LHCN-M2 (cell line): ENCODE measurements around the gene APOE. TPM values are rescaled to one million over a fixed set of nuclear protein-coding genes. Genes with fewer than 3 reads are reported as not detected.
"Not testable (repeated sequence)": the region's sequence is repeated elsewhere in the genome, so short reads cannot be mapped to it uniquely, and the experiment has no call there.

ENCODE experiments used
- DNase-seq: peaks from one replicate; pipeline ENCODE4 v3.0.0-alpha.2; 2012; ENCODE audit warnings: low read depth
- polyA plus RNA-seq: library from polyadenylated mRNA; unstranded; fragments of >200 nt; gene quantifications from one replicate; pipeline ENCODE4 v1.2.1, GENCODE V29; 2012; ENCODE audit warnings: missing spikeins
- total RNA-seq: library from RNA; depleted of rRNA; stranded (reverse); fragments of >200 nt; gene quantifications from 2 replicates; pipeline ENCODE4 v1.2.3, GENCODE V29; 2014; rRNA removed

The APOE gene
- total RNA-seq: 25.3 and 84.6 TPM in 2 replicates
- 7.1 TPM for polyA plus RNA-seq

DNA sequence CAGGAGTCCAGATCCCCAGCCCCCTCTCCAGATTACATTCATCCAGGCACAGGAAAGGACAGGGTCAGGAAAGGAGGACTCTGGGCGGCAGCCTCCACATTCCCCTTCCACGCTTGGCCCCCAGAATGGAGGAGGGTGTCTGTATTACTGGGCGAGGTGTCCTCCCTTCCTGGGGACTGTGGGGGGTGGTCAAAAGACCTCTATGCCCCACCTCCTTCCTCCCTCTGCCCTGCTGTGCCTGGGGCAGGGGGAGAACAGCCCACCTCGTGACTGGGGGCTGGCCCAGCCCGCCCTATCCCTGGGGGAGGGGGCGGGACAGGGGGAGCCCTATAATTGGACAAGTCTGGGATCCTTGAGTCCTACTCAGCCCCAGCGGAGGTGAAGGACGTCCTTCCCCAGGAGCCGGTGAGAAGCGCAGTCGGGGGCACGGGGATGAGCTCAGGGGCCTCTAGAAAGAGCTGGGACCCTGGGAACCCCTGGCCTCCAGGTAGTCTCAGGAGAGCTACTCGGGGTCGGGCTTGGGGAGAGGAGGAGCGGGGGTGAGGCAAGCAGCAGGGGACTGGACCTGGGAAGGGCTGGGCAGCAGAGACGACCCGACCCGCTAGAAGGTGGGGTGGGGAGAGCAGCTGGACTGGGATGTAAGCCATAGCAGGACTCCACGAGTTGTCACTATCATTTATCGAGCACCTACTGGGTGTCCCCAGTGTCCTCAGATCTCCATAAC is at the start of gene APOE:
Gene APOE (plus strand): TSS at position 360 of the 724 bp plus-strand sequence. CDS start 829 bp downstream, outside the sequence.
- no peak for DNase-seq

DNA sequence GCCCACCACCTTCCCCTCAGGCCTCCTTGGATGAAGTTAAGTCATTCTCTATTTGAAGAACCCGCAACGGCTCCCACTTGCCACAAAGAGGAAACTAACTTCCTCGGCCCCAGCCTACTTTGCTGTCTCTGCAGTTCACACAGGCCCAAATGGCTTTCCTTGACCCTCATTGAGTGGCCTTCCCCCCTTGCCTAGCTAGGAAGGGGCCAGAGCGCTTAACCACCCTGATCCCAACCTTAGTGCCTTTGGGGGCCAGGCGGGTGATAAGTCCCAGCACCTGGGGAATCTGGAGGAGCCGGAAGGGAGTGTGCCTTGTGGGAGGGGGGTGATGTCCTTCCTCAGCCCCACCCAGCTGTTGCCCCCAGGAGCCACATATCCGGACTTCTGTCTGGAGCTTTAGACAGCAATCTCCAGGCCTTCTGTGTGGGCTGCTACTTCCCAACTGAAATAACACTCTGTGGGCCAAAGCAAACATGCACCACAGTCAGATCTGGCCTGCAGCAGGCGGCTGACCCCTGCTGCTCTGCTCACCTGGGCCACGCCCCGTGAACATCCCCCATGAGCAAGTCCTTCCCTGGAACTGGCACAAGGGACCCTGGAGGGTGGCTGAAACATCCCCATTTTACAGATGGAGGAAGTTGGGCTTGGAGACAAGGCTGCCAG is 49.0 kb upstream of the APOE start:
- peak; percentile 62 for DNase-seq

DNA sequence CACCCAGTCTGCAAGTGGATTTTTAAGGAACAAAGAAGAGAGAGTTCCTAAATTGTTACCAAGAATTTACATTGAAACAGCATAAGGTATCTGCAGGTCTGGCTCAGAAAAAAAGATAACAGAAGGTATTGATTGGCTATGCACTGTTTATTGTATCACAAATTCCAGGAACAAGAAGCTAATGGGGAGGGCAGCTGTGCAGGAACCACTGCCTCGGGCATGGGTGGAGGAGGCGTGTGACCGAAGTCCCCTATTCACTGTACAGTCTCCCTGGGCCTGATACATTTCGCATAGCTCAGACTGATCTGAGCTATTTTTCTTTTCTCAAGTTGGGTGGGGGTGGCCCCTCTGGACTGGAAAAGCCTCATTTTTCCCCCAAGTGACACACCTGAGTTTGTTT is 47.8 kb upstream of the APOE start:
- no peak for DNase-seq

DNA sequence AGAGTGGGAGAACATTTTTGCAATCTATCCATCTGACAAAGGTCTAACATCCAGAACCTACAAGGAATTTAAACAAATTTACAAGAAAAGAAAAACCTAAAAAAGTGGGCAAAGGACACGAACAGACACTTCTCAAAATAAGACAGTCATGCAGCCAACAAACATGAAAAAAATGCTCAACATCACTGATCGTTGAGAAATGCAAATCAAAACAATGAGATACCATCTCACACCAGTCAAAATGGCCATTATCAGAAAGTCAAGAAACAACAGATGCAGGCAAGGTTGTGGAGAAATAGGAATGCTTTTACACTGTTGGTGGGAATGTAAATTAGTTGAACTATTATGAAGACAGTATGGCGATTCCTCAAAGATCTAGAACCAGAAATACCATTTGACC is 44.0 kb upstream of the APOE start:
- not testable (repeated sequence) for DNase-seq

DNA sequence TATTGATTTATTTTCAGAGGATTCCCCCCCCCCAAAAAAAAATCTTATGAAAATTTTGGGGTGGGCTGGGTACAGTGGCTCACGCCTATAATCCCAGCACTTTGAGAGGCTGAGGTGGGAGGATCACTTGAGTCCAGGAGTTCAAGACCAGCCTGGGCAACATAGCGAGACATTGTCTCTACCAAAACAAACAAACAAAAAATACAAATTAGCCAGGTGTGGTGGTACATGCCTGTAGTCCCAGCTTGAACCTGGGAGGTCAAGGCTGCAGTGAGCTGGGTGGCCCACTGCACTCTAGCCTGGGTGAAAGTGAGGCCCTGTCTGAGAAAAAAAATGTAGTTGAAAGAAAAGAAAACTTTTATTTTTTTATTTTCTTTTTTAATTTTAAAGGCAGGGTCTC is 41.6 kb upstream of the APOE start:
- DNase-seq: no peak

DNA sequence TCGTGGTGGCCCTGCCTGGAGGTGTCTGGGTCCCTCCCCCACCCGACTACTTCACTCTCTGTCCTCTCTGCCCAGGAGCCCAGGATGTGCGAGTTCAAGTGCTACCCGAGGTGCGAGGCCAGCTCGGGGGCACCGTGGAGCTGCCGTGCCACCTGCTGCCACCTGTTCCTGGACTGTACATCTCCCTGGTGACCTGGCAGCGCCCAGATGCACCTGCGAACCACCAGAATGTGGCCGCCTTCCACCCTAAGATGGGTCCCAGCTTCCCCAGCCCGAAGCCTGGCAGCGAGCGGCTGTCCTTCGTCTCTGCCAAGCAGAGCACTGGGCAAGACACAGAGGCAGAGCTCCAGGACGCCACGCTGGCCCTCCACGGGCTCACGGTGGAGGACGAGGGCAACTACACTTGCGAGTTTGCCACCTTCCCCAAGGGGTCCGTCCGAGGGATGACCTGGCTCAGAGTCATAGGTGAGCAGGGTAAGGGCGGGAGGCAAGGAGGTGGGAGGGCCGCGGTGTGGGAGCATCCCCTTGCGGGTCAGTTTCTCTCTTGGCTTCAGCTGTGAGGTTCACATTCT is 40.3 kb upstream of the APOE start:
- DNase-seq: no peak

DNA sequence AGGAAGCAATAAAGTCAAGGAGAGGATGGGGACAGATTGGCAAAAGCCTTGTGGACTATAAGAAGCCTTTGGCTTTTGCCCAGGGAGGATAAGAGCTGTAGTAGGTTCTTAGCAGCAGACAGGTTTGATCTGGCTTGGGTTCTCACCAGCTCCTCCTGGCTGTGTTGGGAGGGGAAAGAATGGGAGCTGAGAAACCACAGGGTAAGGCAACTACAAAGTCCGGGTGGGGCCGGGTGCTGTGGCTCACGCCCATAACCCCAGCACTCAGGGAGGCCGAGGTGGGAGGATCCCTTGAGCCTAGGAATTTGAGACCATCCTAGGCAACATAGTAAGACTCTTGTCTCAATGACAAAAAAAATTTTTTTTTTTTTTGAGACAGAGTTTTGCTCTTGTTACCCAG is 38.9 kb upstream of the APOE start:
- no peak for DNase-seq

DNA sequence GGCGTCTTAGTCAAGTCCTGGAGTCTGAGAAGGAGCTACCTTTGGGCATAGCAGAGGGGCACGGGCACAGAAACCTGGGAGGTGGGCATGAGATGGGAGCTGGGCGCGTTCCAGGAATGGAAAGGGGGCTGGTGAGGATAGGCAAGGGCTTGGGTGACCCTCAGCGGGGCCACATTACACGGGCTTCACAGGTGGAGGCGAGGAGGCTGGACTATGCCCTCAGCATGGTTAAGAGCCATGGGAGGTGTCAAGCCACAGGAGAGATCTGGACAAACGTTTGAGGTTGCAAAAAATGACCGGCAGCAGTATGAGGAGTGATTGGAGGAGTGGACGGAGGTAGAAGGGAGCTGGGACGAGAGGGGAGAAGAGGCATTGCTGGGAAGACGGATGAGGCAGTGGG is 38.0 kb upstream of the APOE start:
- no peak for DNase-seq

DNA sequence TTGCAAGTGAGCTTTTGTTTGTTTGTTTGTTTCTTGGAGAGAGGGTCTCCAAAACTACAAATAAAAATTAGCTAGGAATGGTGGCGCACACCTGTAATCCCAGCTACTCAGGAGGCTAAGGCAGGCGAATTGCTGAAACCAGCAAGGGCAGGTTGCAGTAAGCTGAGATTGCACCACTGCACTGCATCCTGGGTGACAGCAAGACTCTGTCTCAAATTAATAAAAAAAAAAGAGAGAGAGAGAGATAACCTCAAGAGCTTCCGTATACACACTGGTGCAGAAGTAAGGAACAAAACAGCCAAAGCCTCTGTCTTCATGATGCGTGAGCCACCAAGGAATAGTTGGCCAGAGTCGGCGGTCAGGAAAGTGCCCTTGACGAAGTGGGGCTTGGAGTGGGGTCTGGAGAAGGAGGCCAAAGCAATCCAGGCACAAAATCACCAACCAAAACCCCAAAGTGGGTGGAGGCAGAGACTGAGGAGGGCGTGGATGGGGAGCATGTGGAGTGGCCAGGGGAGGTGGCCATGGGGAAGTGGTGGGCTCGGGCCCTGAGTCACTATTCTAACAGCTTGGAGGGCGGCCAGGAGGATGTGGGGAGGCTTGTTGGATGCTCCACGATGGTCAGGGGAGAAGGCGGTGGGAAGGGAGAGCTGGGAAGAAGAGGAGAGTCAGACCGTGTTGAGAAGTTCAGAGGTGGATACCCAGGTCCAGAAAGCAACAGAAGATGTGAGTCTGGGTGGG is 35.7 kb upstream of the APOE start:
- peak; percentile 81 for DNase-seq

DNA sequence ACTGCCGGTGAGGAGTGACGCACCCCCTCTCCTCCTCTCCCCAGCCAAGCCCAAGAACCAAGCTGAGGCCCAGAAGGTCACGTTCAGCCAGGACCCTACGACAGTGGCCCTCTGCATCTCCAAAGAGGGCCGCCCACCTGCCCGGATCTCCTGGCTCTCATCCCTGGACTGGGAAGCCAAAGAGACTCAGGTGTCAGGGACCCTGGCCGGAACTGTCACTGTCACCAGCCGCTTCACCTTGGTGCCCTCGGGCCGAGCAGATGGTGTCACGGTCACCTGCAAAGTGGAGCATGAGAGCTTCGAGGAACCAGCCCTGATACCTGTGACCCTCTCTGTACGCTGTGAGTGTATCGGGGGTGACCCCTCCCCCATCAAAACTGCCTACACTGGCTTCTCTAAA is 33.8 kb upstream of the APOE start:
- no peak for DNase-seq

DNA sequence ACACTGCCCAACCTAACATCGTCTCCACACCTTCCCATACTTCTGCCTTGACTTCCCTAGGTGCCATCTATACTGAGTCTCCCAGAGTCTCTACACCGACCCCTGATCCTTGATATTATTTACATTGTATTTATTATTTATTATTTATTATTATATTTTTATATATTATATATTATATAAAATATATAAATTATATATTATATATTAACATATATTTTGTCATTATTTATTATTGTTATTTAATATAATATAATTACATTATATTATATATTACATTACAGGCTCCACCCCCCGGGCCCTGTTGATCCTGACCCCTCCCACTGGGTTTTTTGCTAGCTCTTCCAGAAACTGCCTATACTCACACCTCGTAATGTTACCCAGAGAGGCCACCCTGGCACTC is 32.9 kb upstream of the APOE start:
- no peak for DNase-seq

DNA sequence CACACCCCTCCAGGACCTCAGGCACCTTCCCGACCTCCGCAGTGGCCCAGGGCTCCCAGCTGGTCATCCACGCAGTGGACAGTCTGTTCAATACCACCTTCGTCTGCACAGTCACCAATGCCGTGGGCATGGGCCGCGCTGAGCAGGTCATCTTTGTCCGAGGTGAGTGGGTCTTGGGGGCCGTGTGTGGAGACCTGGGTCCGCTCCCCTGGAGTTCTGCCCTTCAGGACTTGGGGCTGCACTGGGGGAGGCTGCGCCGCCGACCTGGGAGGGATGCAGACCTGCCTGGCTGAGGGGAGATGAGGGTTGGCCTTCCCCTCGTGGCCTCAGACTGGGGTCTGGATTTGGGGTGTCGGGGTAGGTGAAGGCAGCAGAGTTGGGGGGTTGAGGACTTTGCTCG is 31.3 kb upstream of the APOE start:
- DNase-seq: no peak

DNA sequence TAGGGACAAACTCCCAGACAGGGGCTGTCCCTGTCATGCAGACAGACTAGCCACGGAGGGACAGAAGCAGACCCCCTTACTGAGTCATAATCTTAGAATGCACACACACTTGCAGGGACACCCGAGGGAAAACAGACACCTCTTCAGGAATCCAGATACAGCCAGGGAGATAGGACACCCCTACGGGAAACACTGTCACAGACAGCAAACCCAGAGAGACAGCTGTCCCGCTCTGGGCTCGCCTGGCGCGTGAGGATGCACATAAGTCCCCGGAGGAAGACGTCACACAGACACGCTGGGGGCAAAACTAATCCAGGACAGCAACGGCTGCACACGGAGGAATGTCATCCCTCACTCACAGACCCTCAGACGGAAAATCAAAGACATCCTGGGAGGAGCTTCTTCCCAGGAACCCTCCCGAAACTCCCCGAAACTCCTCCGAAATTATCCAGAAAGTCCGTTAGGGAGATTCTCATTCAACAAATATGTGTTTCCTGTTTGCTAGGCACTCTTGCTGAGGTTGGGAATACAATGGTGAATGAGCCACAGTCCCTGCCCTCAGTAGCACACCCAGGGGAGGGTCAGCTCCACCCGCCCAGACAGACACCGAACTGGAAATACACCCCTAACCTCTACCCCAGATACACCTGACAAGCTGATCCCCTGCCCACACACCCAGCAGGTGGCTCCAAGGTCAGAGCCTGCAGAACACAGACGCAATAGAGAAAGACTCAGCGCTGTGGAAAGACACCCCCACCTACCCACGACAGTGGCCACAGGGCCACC is 29.7 kb upstream of the APOE start:
- peak; percentile 59 for DNase-seq

DNA sequence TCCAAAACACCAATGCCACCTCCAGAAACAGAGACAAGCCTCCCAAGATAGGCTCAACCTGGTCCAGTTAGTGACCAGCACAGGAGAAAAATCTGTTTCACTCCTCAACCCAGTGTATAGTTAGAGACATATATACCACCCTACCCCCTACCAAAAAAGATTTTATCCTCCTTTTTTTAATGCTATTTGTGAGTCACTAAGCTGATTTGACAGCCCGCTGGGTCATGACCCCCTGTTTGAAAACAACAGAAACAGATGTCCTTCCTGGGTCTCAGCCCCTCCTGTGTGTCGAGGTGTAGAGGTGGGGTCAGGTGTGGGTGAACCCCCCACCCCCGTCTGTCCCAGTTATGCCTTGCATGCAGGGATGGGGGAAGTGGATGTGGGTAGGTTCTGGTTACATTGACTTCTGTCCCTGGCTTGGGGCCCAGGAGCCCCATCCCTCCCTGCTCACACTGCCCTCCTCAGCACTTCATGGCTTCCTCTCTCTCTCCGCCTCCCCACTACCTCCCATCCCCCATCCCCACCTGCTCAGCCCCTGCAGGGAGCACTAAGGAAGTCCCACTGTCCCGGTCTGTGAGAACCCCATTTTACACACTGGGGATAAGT is 28.6 kb upstream of the APOE start:
- no peak for DNase-seq

DNA sequence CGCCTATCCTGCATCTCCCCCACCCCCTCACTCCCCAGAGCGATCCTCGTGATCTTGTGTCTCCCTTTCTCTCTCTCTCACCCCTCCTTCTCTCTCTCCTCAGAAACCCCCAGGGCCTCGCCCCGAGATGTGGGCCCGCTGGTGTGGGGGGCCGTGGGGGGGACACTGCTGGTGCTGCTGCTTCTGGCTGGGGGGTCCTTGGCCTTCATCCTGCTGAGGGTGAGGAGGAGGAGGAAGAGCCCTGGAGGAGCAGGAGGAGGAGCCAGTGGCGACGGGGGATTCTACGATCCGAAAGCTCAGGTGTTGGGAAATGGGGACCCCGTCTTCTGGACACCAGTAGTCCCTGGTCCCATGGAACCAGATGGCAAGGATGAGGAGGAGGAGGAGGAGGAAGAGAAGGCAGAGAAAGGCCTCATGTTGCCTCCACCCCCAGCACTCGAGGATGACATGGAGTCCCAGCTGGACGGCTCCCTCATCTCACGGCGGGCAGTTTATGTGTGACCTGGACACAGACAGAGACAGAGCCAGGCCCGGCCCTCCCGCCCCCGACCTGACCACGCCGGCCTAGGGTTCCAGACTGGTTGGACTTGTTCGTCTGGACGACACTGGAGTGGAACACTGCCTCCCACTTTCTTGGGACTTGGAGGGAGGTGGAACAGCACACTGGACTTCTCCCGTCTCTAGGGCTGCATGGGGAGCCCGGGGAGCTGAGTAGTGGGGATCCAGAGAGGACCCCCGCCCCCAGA is 27.3 kb upstream of the APOE start:
- DNase-seq: no peak

DNA sequence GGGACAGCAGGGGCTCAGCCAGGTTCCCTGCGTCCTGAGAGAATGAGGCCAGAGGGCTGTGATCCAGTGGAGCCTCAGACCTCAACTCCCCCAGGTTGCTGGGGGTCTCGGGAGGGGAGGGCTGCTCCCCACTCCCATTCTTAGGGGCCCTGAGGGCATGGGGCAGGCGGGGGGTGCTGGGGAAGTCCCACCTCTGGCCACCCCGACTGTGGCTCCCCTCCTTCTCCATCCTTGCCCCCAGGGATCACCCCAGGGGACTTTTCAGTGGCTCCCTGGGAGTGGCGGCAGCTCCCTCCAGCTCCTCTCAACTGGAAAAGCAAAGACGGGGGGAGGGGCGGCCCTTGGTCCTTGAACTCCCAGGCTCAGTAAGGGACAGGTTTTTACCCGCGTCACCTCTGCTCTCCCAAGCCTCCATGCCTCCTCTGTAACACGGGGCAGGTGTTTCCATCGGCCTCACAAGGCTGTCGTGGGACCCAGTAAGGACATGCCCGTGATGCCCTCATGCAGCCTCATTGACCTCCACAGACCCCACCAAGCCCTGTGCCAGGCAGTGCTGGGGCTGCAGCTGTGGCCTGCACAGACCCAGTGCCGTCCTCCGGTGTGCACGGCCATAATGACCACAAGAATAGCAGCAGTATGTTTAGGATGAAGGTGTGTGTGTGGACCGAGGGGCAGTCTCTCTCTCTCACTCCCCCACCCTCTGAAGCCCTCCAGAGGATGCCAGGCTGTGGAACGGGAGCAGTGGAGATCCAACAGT is 26.1 kb upstream of the APOE start:
- no peak for DNase-seq

DNA sequence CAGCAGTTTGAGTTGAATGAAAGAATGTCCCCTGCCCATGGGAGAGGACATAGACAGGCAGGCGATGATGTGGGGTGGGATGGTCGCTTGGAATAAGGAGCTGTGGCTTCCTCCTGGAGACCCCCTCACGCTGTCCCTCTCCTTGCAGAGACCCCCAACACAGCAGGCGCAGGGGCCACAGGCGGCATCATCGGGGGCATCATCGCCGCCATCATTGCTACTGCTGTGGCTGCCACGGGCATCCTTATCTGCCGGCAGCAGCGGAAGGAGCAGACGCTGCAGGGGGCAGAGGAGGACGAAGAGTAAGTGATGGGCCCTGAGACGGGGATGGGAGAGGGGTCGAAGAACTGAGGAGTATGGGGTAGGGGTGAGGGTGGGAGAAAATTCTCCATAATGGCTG is 23.5 kb upstream of the APOE start:
- no peak for DNase-seq

DNA sequence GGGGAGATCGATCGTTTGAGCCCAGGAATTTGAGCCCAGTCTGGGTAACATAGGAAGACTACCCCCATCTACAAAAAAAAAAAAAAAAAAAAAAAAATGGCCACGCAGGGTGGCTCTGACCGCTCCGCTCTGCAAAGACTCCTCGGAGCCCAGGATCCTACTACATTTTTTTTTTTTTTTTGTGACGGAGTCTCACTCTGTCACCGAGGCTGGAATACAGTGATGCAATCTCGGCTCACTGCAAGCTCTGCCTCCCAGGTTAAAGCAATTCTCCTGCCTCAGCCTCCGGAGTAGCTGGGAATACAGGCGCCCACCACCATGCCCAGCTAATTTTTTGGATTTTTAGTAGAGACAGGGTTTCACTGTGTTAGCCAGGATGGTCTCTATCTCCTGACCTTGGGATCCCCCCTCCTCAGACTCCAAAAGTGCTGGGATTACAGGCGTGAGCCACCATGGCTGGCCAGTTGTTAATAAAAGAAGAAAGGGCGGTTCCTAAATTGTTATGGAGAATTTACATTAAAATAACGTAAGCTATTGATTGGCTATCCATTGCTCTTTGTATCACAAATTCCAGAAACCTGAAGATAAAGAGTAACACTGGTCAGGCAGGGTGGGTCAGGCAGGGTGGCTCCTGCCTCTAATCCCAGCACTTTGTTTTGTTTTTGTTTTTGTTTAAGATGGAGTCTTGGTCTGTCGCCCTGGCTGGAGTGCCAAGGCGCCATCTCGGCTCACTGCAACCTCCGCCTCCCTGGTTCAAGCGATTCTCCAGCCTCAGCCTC is 22.8 kb upstream of the APOE start:
- DNase-seq: not testable (repeated sequence)

DNA sequence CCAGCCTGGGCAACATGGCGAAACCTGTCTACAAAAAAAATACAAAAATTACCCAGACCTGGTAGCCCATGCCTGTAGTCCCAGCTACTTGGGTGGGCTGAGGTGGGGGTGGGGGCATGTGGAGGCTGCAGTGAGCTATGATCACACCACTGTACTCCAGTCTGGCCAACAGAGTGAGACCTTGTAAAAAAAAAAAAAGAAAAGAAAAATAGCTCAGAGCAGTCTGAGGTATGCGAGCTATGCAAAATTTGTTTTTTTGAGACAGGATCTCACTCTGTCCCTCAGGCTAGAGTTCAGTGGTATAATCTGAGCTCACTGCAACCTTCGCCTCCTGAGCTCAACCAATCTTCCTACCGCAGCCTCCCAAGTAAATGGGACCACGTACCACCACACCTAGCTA is 21.7 kb upstream of the APOE start:
- no peak for DNase-seq
